ENCODE results near the gene XIRP2.

The XIRP2 gene

GRCh38 chr2:167297292-167297691 lies 409.0 kb downstream of the XIRP2 start:
- Mint-ChIP-seq H3K4me3 (no peak overlapping the region), H3K36me3 (ENCODE audit: low read depth) (no peaks in the 10 kb centered on the region), H3K4me1 (ENCODE audit: low read depth) (peaks cover 12% of the 10 kb centered on the region), H3K9me3 (no peaks in the 10 kb centered on the region), H3K27ac (no peak overlapping the region), H3K27me3 (ENCODE audit: low read depth) (peaks cover 23% of the 10 kb centered on the region)
- DNase-seq (ENCODE audit: low spot score) = no peak

GRCh38 chr2:167298017-167298416 lies 409.7 kb downstream of the XIRP2 start:
- no peak overlapping the region for H3K27ac Mint-ChIP-seq
- no peak for DNase-seq (ENCODE audit: low spot score)
- H3K27me3 Mint-ChIP-seq (ENCODE audit: low read depth) = peaks cover 23% of the 10 kb centered on the region
- H3K36me3 Mint-ChIP-seq (ENCODE audit: low read depth) = no peaks in the 10 kb centered on the region
- no peak overlapping the region for H3K4me3 Mint-ChIP-seq
- no peaks in the 10 kb centered on the region for H3K9me3 Mint-ChIP-seq
- peaks cover 12% of the 10 kb centered on the region for H3K4me1 Mint-ChIP-seq (ENCODE audit: low read depth)

Data from T-helper 2 cell treated with Interferon-gamma antibody and Interleukin-4, amounts not matched to agents 5 μg/mL and 100 μg/mL, for 36 hours (primary cell).